ENCODE results near the gene NEK10.
A peak's percentile ranks its signal among the peaks of the same experiment; 100 is the strongest.
"Not testable (repeated sequence)": the region's sequence is repeated elsewhere in the genome, so short reads cannot be mapped to it uniquely, and the experiment has no call there.

The NEK10 gene

GRCh38 chr3:27368831-27369607 lies at the start of gene NEK10:
Gene NEK10, minus strand, starts transcription at chr3:27369383. Its CDS starts 16,501 bp downstream, at chr3:27352882.
- H3K27ac ChIP-seq (ENCODE audit: low read length), result no peak within 1 kb of the TSS
- no peaks in the 10 kb centered on the region for H3K27me3 ChIP-seq (ENCODE audit: control insufficient read depth, insufficient read depth, low read length)
- no peaks in the 10 kb centered on the region for H3K9me3 ChIP-seq (ENCODE audit: control insufficient read depth, insufficient read depth, low read length)
- peak; percentile 82 for DNase-seq (ENCODE audit: low read depth, low spot score)
- no peaks in the 10 kb centered on the region for H3K36me3 ChIP-seq (ENCODE audit: control insufficient read depth, insufficient read depth, low read length)
- no peaks in the 10 kb centered on the region for H3K4me1 ChIP-seq (ENCODE audit: control insufficient read depth, insufficient read depth, low read length)
- H3K4me3 ChIP-seq (ENCODE audit: low read length), result peak within 1 kb of the TSS; percentile 61
- WGBS (ENCODE audit: insufficient coverage, insufficient read length), result no CpG with 5 or more reads among the region's 48 CpGs

- H3K9me3 ChIP-seq (ENCODE audit: control insufficient read depth, insufficient read depth, low read length), result no peaks in the 10 kb centered on the region
- no CpG with 5 or more reads among the region's 1 CpG for WGBS (ENCODE audit: insufficient coverage, insufficient read length)
- no peaks in the 10 kb centered on the region for H3K27me3 ChIP-seq (ENCODE audit: control insufficient read depth, insufficient read depth, low read length)
- no peaks in the 10 kb centered on the region for H3K4me1 ChIP-seq (ENCODE audit: control insufficient read depth, insufficient read depth, low read length)
- H3K4me3 ChIP-seq (ENCODE audit: low read length), result no peak overlapping the region
- H3K27ac ChIP-seq (ENCODE audit: low read length), result no peak overlapping the region
- DNase-seq (ENCODE audit: low read depth, low spot score), result no peak
- no peaks in the 10 kb centered on the region; the same call in 1 of the 2 replicates for H3K36me3 ChIP-seq (ENCODE audit: control insufficient read depth, insufficient read depth, low read length)
These were observed 46.0 kb upstream of the NEK10 start for GRCh38 chr3:27415202-27415601.

GRCh38 chr3:27392950-27393679 lies 23.9 kb upstream of the NEK10 start:
- DNase-seq (ENCODE audit: low read depth, low spot score), result no peak

GRCh38 chr3:27392414-27392813 lies 23.2 kb upstream of the NEK10 start:
- not testable (repeated sequence) for H3K4me3 ChIP-seq (ENCODE audit: low read length); DNase-seq (ENCODE audit: low read depth, low spot score); H3K9me3 ChIP-seq (ENCODE audit: control insufficient read depth, insufficient read depth, low read length); H3K27ac ChIP-seq (ENCODE audit: low read length); H3K4me1 ChIP-seq (ENCODE audit: control insufficient read depth, insufficient read depth, low read length); H3K27me3 ChIP-seq (ENCODE audit: control insufficient read depth, insufficient read depth, low read length); H3K36me3 ChIP-seq (ENCODE audit: control insufficient read depth, insufficient read depth, low read length)
- no CpG with 5 or more reads among the region's 10 CpGs for WGBS (ENCODE audit: insufficient coverage, insufficient read length)

More at GRCh38 chr3:27392950-27393679, 23.9 kb upstream of the NEK10 start:
- Histone ChIP-seq H3K4me1 (ENCODE audit: control insufficient read depth, insufficient read depth, low read length) (no peaks in the 10 kb centered on the region), H3K27ac (ENCODE audit: low read length) (no peak overlapping the region), H3K9me3 (ENCODE audit: control insufficient read depth, insufficient read depth, low read length) (no peaks in the 10 kb centered on the region), H3K27me3 (ENCODE audit: control insufficient read depth, insufficient read depth, low read length) (no peaks in the 10 kb centered on the region), H3K4me3 (ENCODE audit: low read length) (no peak overlapping the region), H3K36me3 (ENCODE audit: control insufficient read depth, insufficient read depth, low read length) (no peaks in the 10 kb centered on the region)
- no CpG with 5 or more reads among the region's 3 CpGs for WGBS (ENCODE audit: insufficient coverage, insufficient read length)

GRCh38 chr3:27391796-27392195 lies 22.6 kb upstream of the NEK10 start:
- no peak overlapping the region for H3K27ac ChIP-seq (ENCODE audit: low read length)
- no peak for DNase-seq (ENCODE audit: low read depth, low spot score)
- no peak overlapping the region for H3K4me3 ChIP-seq (ENCODE audit: low read length)
- H3K9me3 ChIP-seq (ENCODE audit: control insufficient read depth, insufficient read depth, low read length), result no peaks in the 10 kb centered on the region
- WGBS (ENCODE audit: insufficient coverage, insufficient read length), result no CpG with 5 or more reads among the region's 1 CpG
- H3K27me3 ChIP-seq (ENCODE audit: control insufficient read depth, insufficient read depth, low read length), result no peaks in the 10 kb centered on the region
- no peaks in the 10 kb centered on the region for H3K36me3 ChIP-seq (ENCODE audit: control insufficient read depth, insufficient read depth, low read length)
- H3K4me1 ChIP-seq (ENCODE audit: control insufficient read depth, insufficient read depth, low read length), result no peaks in the 10 kb centered on the region

GRCh38 chr3:27387625-27388024 lies 18.4 kb upstream of the NEK10 start:
- H3K4me1 ChIP-seq (ENCODE audit: control insufficient read depth, insufficient read depth, low read length), result no peaks in the 10 kb centered on the region
- no peaks in the 10 kb centered on the region for H3K9me3 ChIP-seq (ENCODE audit: control insufficient read depth, insufficient read depth, low read length)
- no peaks in the 10 kb centered on the region for H3K27me3 ChIP-seq (ENCODE audit: control insufficient read depth, insufficient read depth, low read length)
- no peaks in the 10 kb centered on the region for H3K36me3 ChIP-seq (ENCODE audit: control insufficient read depth, insufficient read depth, low read length)
- no CpG with 5 or more reads among the region's 1 CpG for WGBS (ENCODE audit: insufficient coverage, insufficient read length)
- H3K27ac ChIP-seq (ENCODE audit: low read length), result no peak overlapping the region
- DNase-seq (ENCODE audit: low read depth, low spot score), result no peak
- no peak overlapping the region for H3K4me3 ChIP-seq (ENCODE audit: low read length)

- no peaks in the 10 kb centered on the region for H3K4me1 ChIP-seq (ENCODE audit: control insufficient read depth, insufficient read depth, low read length)
- H3K4me3 ChIP-seq (ENCODE audit: low read length), result no peak overlapping the region
- no peak for DNase-seq (ENCODE audit: low read depth, low spot score)
- H3K27me3 ChIP-seq (ENCODE audit: control insufficient read depth, insufficient read depth, low read length), result no peaks in the 10 kb centered on the region
- no peak overlapping the region for H3K27ac ChIP-seq (ENCODE audit: low read length)
- H3K36me3 ChIP-seq (ENCODE audit: control insufficient read depth, insufficient read depth, low read length), result no peaks in the 10 kb centered on the region
- H3K9me3 ChIP-seq (ENCODE audit: control insufficient read depth, insufficient read depth, low read length), result no peaks in the 10 kb centered on the region
These were observed 16.3 kb upstream of the NEK10 start for GRCh38 chr3:27385504-27385903.

GRCh38 chr3:27384191-27384590 lies 15.0 kb upstream of the NEK10 start:
- no peaks in the 10 kb centered on the region for H3K4me1 ChIP-seq (ENCODE audit: control insufficient read depth, insufficient read depth, low read length)
- no peaks in the 10 kb centered on the region for H3K9me3 ChIP-seq (ENCODE audit: control insufficient read depth, insufficient read depth, low read length)
- no peak for DNase-seq (ENCODE audit: low read depth, low spot score)
- no peak overlapping the region for H3K27ac ChIP-seq (ENCODE audit: low read length)
- H3K36me3 ChIP-seq (ENCODE audit: control insufficient read depth, insufficient read depth, low read length), result no peaks in the 10 kb centered on the region; the same call in 1 of the 2 replicates
- no CpG with 5 or more reads among the region's 1 CpG for WGBS (ENCODE audit: insufficient coverage, insufficient read length)
- H3K4me3 ChIP-seq (ENCODE audit: low read length), result no peak overlapping the region
- no peaks in the 10 kb centered on the region for H3K27me3 ChIP-seq (ENCODE audit: control insufficient read depth, insufficient read depth, low read length)

- no peaks in the 10 kb centered on the region; the same call in 1 of the 2 replicates for H3K36me3 ChIP-seq (ENCODE audit: control insufficient read depth, insufficient read depth, low read length)
- no peak for DNase-seq (ENCODE audit: low read depth, low spot score)
- no CpG with 5 or more reads among the region's 3 CpGs for WGBS (ENCODE audit: insufficient coverage, insufficient read length)
These were observed 11.5 kb upstream of the NEK10 start for GRCh38 chr3:27380433-27381357.

GRCh38 chr3:27378331-27378730 lies 9.1 kb upstream of the NEK10 start:
- H3K4me1 ChIP-seq (ENCODE audit: control insufficient read depth, insufficient read depth, low read length), result no peaks in the 10 kb centered on the region
- no peak overlapping the region for H3K4me3 ChIP-seq (ENCODE audit: low read length)
- no peak overlapping the region for H3K27ac ChIP-seq (ENCODE audit: low read length)
- no peaks in the 10 kb centered on the region for H3K27me3 ChIP-seq (ENCODE audit: control insufficient read depth, insufficient read depth, low read length)
- H3K9me3 ChIP-seq (ENCODE audit: control insufficient read depth, insufficient read depth, low read length), result no peaks in the 10 kb centered on the region
- no peaks in the 10 kb centered on the region; the same call in 1 of the 2 replicates for H3K36me3 ChIP-seq (ENCODE audit: control insufficient read depth, insufficient read depth, low read length)
- DNase-seq (ENCODE audit: low read depth, low spot score), result no peak

More at GRCh38 chr3:27380433-27381357, 11.5 kb upstream of the NEK10 start:
- Histone ChIP-seq H3K4me3 (ENCODE audit: low read length) (no peak overlapping the region), H3K27ac (ENCODE audit: low read length) (no peak overlapping the region), H3K27me3 (ENCODE audit: control insufficient read depth, insufficient read depth, low read length) (no peaks in the 10 kb centered on the region), H3K4me1 (ENCODE audit: control insufficient read depth, insufficient read depth, low read length) (no peaks in the 10 kb centered on the region), H3K9me3 (ENCODE audit: control insufficient read depth, insufficient read depth, low read length) (no peaks in the 10 kb centered on the region)
